OCI-LY1 (cell line): ENCODE results near the gene CSRNP2.

Experiments
- H2AFZ ChIP-seq: fragments of 200-600 bp; sonication (generic), shearing (Covaris generic); 2 replicates; pipeline ENCODE4 v1.6.0; 2014; ENCODE audit warnings: antibody characterized with exemption, mild to moderate bottlenecking, low read length
- H3F3A ChIP-seq: fragments of 200-600 bp; sonication (generic), shearing (Covaris generic); 2 replicates; pipeline ENCODE4 v1.6.0; 2014; ENCODE audit warnings: mild to moderate bottlenecking, antibody characterized with exemption, low read length, moderate library complexity; ENCODE audit not compliant: insufficient read depth
- H3K27ac ChIP-seq: fragments of 200-600 bp; sonication (generic); 2 replicates; pipeline ENCODE4 v1.5.1; 2014; ENCODE audit warnings: low read length, mixed run types, mild to moderate bottlenecking, low read depth; ENCODE audit not compliant: poor library complexity, severe bottlenecking
- H3K27me3 ChIP-seq: fragments of 200-600 bp; sonication (generic); 2 replicates; pipeline ENCODE4 v1.6.0; 2014; ENCODE audit warnings: antibody characterized with exemption, mild to moderate bottlenecking, low read length, moderate library complexity; ENCODE audit not compliant: insufficient read depth
- H3K36me3 ChIP-seq: fragments of 200-600 bp; sonication (generic); 2 replicates; pipeline ENCODE4 v1.6.1; 2014; ENCODE audit warnings: mild to moderate bottlenecking, antibody characterized with exemption, low read length, moderate library complexity, mixed read lengths; ENCODE audit not compliant: insufficient read depth
- H3K4me1 ChIP-seq: fragments of 200-600 bp; sonication (generic); 2 replicates; pipeline ENCODE4 v1.5.1; 2014; ENCODE audit warnings: mild to moderate bottlenecking, low read length, moderate library complexity; ENCODE audit not compliant: insufficient read depth, severe bottlenecking
- H3K4me2 ChIP-seq: fragments of 200-600 bp; sonication (generic), shearing (Covaris generic); 2 replicates; pipeline ENCODE4 v1.6.1; 2014; ENCODE audit warnings: low read length
- H3K4me3 ChIP-seq: fragments of 200-600 bp; sonication (generic); 2 replicates; pipeline ENCODE4 v1.5.1; 2014; ENCODE audit warnings: low read length, low read depth, mild to moderate bottlenecking, mixed read lengths; ENCODE audit not compliant: poor library complexity, severe bottlenecking
- H3K79me2 ChIP-seq: fragments of 200-600 bp; shearing (Covaris generic); 2 replicates; pipeline ENCODE4 v1.6.1; 2016; ENCODE audit warnings: mixed run types, low read length, mixed read lengths; ENCODE audit not compliant: insufficient read depth
- H3K9ac ChIP-seq: fragments of 200-600 bp; sonication (generic), shearing (Covaris generic); 2 replicates; pipeline ENCODE4 v1.6.1; 2014; ENCODE audit warnings: mild to moderate bottlenecking, low read length, mixed read lengths
- H3K9me2 ChIP-seq: fragments of 200-600 bp; sonication (generic), shearing (Covaris generic); 2 replicates; pipeline ENCODE4 v1.6.1; 2014; ENCODE audit warnings: low read depth, mild to moderate bottlenecking, low read length, mixed read lengths
- H3K9me3 ChIP-seq: fragments of 200-600 bp; shearing (Covaris generic); 2 replicates; pipeline ENCODE4 v1.6.1; 2014; ENCODE audit warnings: low read length, mixed read lengths
- H4K20me1 ChIP-seq: fragments of 200-600 bp; sonication (generic), shearing (Covaris generic); 2 replicates; pipeline ENCODE4 v1.6.0; 2016; ENCODE audit warnings: mild to moderate bottlenecking, low read length; ENCODE audit not compliant: insufficient read depth
- CTCF ChIP-seq: fragments of 200-600 bp; sonication (generic), shearing (Covaris generic); IDR thresholded peaks from 2 replicates; pipeline ENCODE4 v1.5.1; 2017; ENCODE audit warnings: mild to moderate bottlenecking, antibody characterized with exemption, low read length, moderate library complexity, mixed read lengths
- EZH2 ChIP-seq: fragments of 200-600 bp; sonication (generic), shearing (Covaris generic); IDR thresholded peaks from 2 replicates; pipeline ENCODE4 v1.8.0; 2017; ENCODE audit warnings: borderline replicate concordance, mixed run types, mild to moderate bottlenecking, antibody characterized with exemption, low read length, moderate library complexity, mixed read lengths

Gene CSRNP2

GRCh38 chr12:51056242-51056641 is 27.2 kb downstream of the CSRNP2 start:
- H3K27me3 ChIP-seq = no peaks in the 10 kb centered on the region
- no peaks in the 10 kb centered on the region for H3F3A ChIP-seq
- H3K36me3 ChIP-seq = peaks cover 84% of the 10 kb centered on the region
- H3K79me2 ChIP-seq = no peaks in the 10 kb centered on the region
- no peak overlapping the region for H2AFZ ChIP-seq
- H3K4me1 ChIP-seq = no peaks in the 10 kb centered on the region
- H3K9me2 ChIP-seq = no peaks in the 10 kb centered on the region
- no peak overlapping the region for H3K4me2 ChIP-seq
- no peak overlapping the region for H3K4me3 ChIP-seq
- no peaks in the 10 kb centered on the region for H3K9me3 ChIP-seq
- no peak overlapping the region for H3K27ac ChIP-seq
- no peaks in the 10 kb centered on the region for H4K20me1 ChIP-seq
- no peak for TF ChIP-seq CTCF
- no peak for TF ChIP-seq EZH2
- no peak overlapping the region for H3K9ac ChIP-seq

- H2AFZ ChIP-seq = no peak overlapping the region
- H3K36me3 ChIP-seq = peaks cover 76% of the 10 kb centered on the region
- no peak for TF ChIP-seq EZH2
- TF ChIP-seq CTCF = no peak
These were observed 28.3 kb downstream of the CSRNP2 start for GRCh38 chr12:51055060-51055459.

GRCh38 chr12:51051787-51052186 is 31.6 kb downstream of the CSRNP2 start:
- no peaks in the 10 kb centered on the region for H3K9me2 ChIP-seq
- no peaks in the 10 kb centered on the region for H4K20me1 ChIP-seq
- H3K36me3 ChIP-seq = peaks cover 47% of the 10 kb centered on the region
- no peak overlapping the region for H2AFZ ChIP-seq
- H3K9ac ChIP-seq = no peak overlapping the region
- H3K9me3 ChIP-seq = no peaks in the 10 kb centered on the region
- H3K4me2 ChIP-seq = no peak overlapping the region
- H3K4me1 ChIP-seq = peaks cover 20% of the 10 kb centered on the region
- H3K27me3 ChIP-seq = no peaks in the 10 kb centered on the region
- no peak overlapping the region for H3K27ac ChIP-seq
- peaks cover 12% of the 10 kb centered on the region; the same call in 1 of the 2 replicates for H3K79me2 ChIP-seq
- TF ChIP-seq CTCF = no peak
- TF ChIP-seq EZH2 = no peak
- H3K4me3 ChIP-seq = no peak overlapping the region
- H3F3A ChIP-seq = no peaks in the 10 kb centered on the region

More at GRCh38 chr12:51055060-51055459, 28.3 kb downstream of the CSRNP2 start:
- Histone ChIP-seq H4K20me1 (no peaks in the 10 kb centered on the region), H3K4me1 (peaks cover under 1% of the 10 kb centered on the region), H3K27me3 (no peaks in the 10 kb centered on the region), H3K27ac (no peak overlapping the region), H3K4me3 (no peak overlapping the region), H3K9me2 (no peaks in the 10 kb centered on the region), H3K4me2 (no peak overlapping the region), H3K9me3 (no peaks in the 10 kb centered on the region), H3K9ac (no peak overlapping the region), H3K79me2 (no peaks in the 10 kb centered on the region), H3F3A (no peaks in the 10 kb centered on the region)
